Suppressor macrophage treated with lipopolysaccharide for 1 hour (primary cell): Measurements from ENCODE around the gene MEMO1.
"Not testable (repeated sequence)": the region's sequence is repeated elsewhere in the genome, so short reads cannot be mapped to it uniquely, and the experiment has no call there.

Experiments
- DNase-seq, 3 donors: peaks; one replicate each; pipeline ENCODE4 v3.0.0-alpha.2; 2020 to 2022

Gene MEMO1

DNA sequence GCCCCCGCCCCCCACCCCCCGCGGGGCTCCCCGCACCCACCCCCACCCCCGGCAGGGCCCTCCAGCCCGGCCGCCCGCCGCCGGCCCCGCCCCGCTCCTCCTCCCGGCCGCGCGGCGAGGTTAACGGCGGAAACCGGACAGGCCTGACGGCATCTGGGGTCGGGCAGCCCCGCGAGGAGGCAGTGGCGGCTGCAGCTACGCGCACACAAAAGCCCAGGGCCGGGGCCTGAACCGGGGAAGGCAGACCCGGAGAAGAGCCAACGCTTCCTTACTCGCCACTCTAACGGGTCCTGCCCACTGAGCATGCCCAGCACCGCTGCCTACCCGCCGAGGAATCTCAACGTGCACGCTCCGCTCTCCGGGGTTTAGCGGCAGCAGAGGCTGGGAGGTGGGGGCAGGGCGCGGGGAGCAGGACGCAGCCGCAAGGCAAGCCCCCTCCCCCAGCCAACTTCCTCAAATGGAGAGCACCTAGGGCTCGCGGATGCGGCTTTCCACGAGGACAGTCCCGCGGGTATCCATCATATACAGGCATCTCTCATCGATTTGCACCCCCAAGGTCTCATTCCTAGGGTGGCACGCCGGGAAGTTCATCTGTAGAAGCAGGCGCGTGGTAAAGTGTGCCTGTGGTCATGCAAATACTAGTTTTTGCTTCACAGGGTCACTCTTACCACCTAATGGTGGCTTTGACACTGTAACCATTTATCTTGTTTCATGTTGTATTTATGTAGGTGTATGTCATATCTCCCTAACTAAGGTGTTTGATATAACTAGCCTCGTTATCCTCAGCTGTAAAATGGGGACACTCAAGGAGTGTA is at the start of gene MEMO1:
TSS of gene MEMO1 (minus strand) at position 339 of the 815 bp plus-strand sequence. CDS start 761 bp downstream, outside the sequence.
- DNase-seq: peak; percentile 91 to 95 (median 93)

DNA sequence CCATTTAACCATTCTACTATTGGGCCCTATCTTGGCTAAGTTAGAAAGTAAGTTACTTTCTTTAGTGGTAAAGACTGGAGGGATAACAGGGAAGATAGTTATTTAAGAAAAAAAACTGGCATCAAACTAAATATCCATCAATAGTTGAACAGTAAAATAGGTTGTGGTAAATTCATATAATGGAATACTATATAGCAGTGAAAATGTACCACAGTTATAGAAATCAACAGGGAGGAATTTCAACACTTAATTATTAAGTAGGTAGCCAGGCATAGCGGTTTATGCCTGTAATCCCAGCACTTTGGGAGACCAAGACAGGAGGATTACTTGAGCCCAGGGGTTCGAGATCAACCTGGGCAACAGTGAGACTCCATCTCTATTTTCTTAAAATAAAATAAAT is 49.5 kb upstream of the MEMO1 start:
- DNase-seq: no peak

DNA sequence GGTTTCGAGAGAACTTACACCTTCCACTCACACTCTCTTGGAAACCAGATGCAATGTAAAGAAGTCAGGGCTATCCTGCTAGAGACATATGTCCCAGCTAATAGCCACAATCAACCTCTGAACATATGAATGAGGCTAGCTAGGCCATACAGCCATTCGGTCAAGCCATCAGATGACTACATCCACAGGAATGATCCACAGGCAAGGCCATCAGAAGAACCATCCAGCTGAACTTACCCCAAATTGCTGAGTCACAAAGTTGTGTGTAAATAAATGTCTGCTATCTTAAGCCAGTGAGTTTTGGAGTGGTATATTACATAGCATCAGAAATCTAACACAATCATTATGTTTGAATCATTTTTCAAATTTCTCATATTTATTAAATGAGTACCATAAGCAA is 47.3 kb upstream of the MEMO1 start:
- DNase-seq: no peak

DNA sequence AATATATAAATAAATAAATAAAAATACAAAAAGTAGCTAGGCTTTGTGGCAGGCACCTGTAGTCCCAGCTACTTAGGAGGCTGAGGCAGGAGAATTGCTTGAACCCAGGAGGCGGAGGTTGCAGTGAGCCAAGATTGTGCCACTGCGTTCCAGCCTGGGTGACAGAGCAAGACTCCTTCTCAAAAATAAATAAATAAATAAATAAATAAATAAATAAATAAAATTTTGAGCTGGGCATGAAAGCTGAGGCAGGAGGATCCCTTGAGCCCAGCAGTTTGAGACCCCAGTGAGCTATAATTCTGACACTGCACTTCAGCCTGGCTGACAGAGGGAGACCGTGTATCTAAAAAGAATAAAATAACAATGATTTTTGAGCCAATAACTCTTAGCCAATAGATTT is 43.8 kb upstream of the MEMO1 start:
- DNase-seq: not testable (repeated sequence)

DNA sequence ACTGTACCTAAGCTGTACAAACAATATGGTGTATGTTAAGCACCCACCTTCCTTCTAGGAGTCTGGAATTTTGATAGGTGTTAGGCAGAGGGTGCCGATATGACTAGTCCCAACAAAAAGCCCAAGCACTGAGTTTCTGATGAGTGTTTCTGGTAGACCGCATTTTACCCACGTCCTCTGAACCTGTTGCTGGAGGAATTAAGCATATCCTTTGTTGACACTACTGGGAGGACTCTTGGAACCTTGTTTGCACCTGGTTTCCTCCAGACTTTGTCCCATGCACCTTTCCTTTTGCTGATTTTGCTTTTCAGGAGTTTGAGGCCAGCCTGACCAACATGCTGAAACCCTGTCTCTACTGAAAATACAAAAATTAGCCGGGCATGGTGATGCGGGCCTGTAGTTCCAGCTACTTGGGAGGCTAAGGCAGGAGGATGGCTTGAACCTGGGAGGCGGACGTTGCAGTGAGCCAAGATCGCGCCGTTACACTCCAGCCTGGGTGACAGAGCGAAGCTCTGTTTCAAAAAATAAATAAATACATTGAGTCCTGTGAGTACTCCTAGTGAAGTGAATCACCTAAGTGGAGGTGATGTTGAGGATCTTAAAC is 41.1 kb upstream of the MEMO1 start:
- no peak for DNase-seq

DNA sequence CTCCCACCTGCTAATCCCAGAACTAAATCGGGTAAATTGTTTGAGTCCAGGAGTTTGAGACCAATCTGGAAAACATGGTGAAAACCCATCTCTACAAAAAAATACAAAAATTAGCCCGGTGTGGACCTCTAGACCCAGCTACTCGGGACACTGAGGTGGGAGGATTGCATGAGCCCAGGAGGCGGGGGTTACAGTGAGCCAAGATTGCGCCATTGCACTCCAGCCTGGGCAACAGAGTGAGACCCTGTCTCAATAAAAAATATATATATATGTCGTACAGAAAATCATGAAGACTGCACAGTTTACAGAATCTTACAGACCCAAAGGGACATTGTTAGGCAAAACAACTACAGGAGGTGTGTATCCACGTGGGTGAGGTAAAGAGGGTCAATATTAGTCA is 32.8 kb upstream of the MEMO1 start:
- DNase-seq: no peak

DNA sequence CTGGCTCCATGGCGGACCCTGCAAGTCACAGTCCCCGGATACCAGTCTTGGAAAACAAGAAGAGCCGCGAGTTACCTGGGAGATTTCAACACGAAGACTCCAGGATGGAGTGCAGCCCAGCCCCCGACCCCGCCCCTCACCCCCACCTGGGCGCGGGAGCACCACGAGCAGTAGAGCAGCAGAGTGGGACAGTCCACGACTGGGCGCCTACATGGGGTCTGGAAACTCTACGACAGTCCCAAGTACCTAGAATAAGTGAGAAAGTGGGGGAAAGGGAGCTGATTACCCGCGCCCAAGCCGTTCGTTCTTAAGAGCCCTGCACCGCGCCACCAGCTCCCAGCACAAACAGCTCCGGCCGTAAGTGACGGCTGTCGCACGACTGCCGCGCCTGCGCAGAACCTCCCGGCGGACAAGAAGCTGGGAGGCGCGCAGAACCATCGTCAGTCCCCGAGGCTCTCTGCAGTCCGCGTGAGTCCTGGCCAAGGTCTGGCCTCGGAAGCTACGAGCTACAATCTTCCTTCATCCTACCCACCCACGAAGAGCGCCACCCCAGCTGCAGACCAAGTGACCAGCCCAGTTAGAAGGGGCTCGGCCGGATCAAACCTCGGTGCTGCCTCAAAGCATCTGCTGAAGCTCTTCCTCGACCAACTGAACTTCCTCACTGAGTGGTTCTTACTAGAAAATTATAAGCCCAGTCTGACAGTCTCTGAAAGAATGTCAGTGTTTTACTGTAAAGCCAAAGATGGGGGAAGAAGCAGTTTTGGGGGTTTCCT is 28.8 kb upstream of the MEMO1 start, which contains the start of gene DPY30:
TSS of gene DPY30 (minus strand) at position 359 of the 773 bp plus-strand sequence. CDS start at position 10, 349 bp downstream.
- peak; percentile 94 to 97 (median 96) for DNase-seq

DNA sequence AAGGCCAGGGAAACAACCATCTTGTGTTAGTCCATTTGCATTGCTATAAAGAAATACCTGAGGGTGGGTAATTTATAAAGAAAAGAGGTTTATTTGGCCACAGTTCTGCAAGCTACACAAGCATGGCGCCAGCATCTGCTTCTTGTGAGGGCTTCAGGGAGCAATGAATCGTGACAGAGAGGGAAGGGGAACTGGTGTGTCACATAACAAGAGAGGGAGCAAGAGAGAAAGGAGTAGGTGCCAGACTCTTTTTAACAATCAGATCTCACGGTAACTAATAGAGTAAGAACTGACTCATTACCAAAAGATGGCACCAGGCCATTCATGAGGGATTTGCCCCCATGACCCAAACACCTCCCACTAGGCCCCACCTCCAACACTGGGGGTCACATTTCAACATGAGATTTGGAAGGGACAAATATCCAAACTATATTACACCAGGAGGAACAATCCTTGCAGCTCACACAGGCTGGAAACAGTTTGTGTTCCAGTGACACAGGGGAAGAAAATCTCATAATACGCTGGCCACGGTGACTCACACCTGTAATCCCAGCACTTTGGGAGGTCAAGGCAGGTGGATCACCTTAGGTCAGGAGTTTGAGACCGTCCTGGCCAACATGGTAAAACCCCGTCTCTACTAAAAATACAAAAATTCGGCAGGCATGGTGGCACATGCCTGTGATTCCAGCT is 23.5 kb upstream of the MEMO1 start:
- DNase-seq: not testable (repeated sequence)

DNA sequence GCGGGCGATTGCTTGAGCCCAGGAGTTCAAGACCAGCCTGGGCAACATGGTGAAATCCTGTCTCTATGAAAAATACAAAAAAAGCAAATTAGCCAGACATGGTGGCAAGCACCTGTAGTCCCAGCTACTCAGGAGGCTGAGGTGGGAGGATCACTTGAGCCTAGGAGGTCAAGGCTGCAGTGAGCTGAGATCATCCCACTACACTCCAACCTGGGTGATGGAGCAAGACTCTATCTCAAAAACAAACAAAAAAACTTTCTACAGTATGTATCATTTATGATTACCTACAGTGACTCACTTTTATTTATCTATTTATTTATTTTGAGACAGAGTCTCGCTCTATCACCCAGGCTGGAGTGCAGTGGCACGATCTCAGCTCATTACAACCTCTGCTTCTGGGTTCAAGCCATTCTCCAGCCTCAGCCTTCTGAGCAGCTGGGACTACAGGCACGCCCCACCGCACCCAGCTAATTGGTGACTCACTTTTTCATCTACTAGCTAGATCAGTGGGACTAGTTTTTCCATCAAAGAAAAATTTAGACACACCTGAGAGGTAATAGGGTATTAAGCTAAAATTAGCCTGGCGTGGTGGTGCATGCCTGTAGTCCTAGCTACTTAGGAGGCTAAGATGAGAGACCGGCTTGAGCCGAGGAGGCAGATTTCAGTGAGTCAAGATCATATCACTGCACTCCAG is 8.1 kb upstream of the MEMO1 start:
- DNase-seq: not testable (repeated sequence)

DNA sequence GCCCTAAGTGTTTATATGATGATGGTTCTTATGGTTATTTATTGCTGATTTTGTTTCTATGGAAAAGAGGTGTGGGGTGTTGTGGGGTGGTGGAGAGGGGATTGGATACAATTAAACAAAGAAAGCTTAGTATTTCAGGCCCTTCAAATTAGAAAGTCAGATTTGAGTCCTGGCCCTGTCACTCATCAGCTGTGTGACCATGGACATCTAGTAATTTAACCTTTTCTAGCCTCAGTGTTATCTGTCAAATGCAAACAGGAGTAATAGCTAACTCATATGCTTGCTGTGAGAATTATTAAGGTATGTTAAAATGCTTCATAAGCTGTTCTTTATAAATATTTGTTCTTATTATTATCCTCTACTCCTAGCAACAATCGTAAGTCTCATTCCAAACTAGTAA is 2.1 kb upstream of the MEMO1 start:
- no peak for DNase-seq

DNA sequence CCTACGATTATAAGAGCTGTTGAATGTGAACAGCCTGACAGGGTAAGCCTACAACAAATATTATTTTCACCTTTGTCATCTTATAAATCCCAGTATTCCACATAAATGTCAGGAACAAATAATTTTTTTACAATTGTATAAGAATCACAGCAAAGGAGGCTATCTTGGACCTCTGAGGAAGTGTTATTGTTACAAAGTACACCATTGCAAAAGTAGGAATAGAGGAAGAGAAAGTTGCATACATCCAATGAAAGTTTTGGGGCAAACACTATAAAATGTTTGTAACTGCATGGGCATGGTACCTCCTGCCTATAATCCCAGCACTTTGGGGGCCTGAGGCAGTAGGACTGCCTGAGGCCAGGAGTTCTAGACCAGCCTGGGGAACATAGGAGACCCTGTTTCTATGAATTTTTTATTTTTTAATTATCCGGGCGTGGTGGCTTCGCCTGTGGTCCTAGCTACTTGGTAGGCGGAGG is 715 bp upstream of the MEMO1 start:
- DNase-seq: peak; percentile 13 to 59 (median 48)

DNA sequence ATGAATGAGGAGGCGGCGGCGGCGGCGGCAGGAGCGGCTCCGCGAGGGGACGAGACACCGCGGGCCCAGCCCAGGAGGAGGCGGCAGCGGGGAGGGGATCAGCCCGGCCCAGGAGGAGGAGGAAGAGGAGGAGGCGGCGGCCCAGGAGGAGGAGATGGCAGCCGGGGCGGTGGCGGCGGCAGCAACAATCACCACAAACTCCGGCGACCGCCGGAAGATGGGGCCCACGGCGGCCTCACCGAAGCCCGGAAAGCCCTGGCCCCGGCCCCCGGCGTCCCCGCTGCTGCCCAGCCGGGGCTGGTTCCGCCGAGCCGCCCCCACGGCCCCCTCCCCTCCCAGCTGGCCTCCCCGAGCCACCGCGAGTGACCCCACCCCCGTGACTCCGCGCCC is 533 bp downstream of the MEMO1 start:
- peak in 1 of 3 donors; percentile 57 for DNase-seq

DNA sequence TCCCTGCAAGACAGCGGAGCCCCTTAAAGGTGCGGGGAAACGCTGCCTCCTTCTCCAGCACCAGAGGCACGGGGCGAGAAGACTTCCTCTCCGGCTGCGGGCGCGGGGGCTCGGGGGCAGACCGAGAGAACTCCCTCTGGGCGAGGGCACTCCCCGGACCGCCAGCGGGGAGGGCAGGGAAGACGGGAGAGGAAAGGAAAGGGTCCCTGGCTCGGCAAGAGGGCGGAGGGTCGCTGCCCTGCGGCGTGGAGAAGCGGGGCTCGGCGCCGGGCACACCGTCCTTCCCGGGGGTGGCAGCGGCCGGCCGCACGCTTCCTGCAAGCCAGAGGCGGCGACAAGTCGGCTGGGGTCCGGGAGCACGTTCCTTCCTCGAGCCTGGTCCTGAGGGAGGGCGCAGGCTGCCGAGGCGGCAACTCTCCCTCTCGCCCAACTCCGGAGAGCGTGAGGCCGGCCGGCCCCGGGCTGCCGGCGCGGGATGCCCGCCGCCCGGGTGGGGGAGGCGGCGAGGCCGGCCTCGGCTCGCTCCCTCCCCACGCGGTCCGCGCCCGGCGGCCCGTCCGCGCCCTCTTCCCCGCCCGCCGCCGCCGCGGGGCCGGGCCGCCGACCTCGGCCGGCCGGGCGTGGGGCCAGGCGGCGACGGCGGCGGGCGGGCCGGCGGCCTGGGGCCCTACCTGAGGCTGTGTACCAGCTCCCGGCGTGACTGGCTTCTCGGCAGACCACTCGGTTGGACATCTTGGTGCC is 1.1 kb downstream of the MEMO1 start:
- peak; percentile 41 to 78 (median 62) for DNase-seq

DNA sequence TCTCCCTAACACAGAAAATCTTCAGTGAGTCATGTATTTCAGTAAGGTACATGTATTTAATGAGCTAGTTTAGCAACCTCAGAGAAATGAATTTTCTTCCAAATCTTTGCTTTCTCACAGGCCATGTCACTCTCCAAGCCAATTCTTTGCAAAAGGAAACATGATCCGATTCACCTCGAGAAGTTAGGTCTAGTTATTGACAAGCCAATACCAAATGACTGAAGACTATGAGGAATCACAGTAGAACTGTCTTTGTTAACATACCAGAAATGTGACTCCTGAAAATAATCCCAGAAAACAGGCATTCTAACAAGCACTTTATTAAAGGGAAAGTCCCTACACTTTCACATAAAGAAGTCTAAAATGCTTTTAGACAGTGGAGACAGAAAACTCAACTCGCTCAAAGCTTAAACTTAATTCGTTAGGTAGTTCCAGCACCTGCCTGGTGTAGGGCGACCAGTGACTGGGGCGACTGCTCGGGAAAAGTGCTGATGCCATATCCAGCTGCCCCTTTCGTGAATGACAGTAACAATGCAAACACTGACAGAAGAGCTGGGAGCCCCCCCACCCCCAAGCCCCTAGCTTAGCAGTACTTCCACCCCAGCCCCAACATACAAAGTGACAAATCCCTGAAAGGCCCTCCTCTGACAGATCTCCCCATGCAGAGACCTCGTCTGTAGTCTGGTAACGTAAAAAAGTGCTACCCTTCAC is 1.8 kb downstream of the MEMO1 start:
- DNase-seq: no peak

DNA sequence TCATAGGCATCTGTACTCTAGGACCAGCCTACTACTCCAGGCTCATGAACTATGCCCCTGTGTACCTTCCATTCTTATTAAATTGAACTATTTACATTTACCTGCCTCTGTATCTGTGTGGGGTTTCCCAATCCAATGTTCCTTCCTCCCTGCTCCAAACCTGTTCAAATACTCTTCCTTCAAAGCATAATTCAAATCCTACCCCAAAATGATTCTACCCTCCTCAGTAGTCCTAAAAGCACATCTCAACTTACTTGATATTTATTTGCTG is 3.8 kb downstream of the MEMO1 start:
- no peak for DNase-seq

DNA sequence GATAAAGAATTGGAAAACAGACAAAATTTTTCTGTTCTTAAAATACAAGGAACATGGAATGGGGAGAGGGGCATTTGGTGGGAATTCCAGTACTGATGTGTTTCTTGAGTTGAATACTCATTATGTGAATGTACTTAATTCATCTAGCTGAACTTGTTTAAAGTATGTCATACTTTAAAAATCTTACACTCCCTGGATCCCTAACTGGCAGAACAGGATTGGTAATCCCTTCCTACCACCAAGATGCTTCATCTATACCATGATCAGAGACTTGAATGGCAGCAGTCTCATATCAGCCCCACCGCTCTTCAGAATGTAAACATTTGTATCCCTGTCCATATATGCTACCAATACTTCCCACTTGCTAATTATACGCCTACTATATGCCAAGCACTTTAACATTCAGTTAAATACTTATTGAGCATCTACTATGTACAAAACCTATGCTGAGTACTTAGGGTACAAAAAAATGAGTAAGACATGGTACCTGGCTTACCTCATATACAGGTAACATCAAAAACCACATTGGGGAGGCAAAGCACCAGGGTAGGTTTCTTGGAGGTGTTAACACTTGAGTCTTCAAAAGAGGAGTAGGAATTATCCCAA is 5.3 kb downstream of the MEMO1 start:
- DNase-seq: no peak

DNA sequence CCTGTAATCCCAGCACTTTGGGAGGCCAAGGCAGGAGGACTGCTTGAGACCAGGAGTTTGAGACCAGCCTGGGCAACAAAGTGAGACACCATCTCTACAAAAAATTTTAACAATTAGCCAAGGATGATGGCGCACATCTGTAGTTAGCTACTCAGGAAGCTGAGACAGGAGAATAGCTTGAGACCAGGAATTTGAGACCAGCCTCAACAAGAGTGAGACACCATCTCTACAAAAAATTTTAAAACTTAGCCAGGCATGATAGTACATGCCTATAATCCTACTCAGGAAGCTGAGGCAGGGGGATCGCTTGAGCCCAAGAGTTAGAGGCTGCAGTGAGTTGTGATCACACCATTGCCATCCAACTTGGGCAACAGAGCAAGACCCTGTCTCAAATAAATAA is 7.0 kb downstream of the MEMO1 start:
- no peak for DNase-seq

DNA sequence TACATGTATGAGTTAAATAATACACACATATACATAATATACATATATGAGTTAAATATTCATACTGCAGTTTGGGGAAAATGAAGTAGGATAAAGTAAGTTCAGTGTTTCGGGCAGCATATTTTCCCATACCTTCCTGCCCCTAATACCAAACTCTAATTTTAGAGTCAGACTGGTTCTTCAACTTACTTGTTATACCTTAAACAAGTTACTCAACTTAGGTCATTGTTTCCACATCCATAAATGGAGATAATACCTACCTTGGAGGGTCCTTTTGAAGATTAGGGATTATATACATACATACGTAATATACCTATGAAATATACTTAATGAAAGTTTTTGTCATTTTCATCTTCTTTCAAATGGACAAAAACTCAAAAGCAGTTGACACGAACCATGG is 8.4 kb downstream of the MEMO1 start:
- DNase-seq: no peak

DNA sequence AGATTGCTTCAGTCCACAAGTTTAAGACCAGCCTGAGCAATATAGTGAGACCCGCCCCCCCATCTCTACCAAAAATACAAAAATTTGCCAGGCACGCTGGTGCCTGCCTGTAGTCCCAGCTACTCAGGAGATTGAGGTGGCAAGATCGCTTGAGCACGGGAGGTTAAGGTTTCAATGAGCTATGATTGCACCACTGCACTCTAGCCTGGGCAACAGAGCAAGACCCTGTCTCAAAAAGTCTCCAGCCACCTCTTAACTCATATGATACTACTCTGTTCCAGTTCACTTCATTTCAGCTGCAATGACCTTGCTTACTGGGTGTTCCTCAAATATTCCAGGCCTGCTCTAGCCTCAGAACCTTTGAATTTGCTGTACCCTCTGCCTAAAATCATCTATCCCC is 11.4 kb downstream of the MEMO1 start:
- DNase-seq: no peak

DNA sequence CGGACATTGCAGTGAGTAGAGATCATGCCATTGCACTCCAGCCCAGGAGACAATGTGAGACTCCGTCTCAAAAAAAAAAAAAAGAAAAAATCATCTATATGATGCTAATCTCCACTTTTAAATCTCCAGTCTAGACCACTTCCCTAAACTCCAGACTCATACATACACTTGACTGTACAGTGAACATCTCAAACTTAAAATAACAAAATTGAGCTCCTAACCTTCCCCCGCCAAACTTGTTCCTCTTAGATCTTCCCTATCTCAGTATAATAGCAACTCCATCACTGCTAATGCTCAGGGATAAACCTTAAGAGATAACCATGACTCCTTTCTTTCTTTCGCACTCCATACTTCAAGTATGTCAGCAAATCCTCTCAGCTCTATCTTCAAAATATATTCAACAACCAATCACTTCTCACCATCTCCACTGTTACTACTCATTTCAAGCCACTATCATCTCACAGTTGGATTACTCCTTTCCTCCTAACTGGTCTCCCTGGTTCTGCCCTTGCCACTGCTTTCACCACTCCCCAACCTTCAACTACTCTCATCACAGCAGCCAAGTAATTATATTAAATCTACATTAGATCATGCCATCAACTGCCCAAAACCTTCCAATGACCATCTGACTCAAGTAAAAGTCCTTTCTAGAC is 12.0 kb downstream of the MEMO1 start:
- peak; percentile 14 to 32 (median 32) for DNase-seq
